CD4-positive, alpha-beta T cell (primary cell): ENCODE measurements around the gene MTARC1. TPM values are rescaled to one million over a fixed set of nuclear protein-coding genes. Genes with fewer than 3 reads are reported as not detected.

Source experiments
- ATAC-seq: fragments of 200-7000 bp; cut with Tn5 transposase; one replicate; pipeline ENCODE4 v1.10.0; 2022; ENCODE audit warnings: mild to moderate bottlenecking; ENCODE audit not compliant: poor library complexity
- CTCF ChIA-PET: fragments of 350-600 bp; sonication (Branson Sonifier 250); formaldehyde crosslinking; loops from one replicate; lab custom pipeline; 2021; ENCODE audit warnings: antibody characterized with exemption, inconsistent platforms; lab: Charles Lee
- POLR2A ChIA-PET: fragments of 350-600 bp; sonication (Branson Sonifier 250); formaldehyde crosslinking; loops from one replicate; lab custom pipeline; 2021; ENCODE audit warnings: antibody characterized with exemption, inconsistent platforms; lab: Charles Lee
- DNase-seq, 14 experiments: peaks; one replicate each; pipeline ENCODE4 v3.0.0-alpha.2; 2013 to 2020; ENCODE audit warnings: mixed read lengths in 2 of 14
- H3K27ac ChIP-seq, 2 donors: one replicate each; pipeline versions ENCODE4 v1.5.1 to v1.7.0; 2013; ENCODE audit warnings: low read length in 2 of 2, low read depth in 1 of 2, mild to moderate bottlenecking in 1 of 2
- H3K27me3 ChIP-seq, 2 experiments: 1 replicate in 1 of 2; 2 replicates in 1 of 2; pipeline versions ENCODE4 v1.6.1 to v1.7.0; 2013; ENCODE audit warnings: low read length in 2 of 2, control low read depth in 1 of 2, mild to moderate bottlenecking in 1 of 2, moderate library complexity in 1 of 2; ENCODE audit not compliant: insufficient read depth in 2 of 2, control insufficient read depth in 1 of 2
- H3K36me3 ChIP-seq: one replicate; pipeline ENCODE4 v1.6.1; 2013; ENCODE audit warnings: low read length, control low read depth; ENCODE audit not compliant: insufficient read depth
- H3K4me1 ChIP-seq: one replicate; pipeline ENCODE4 v1.6.1; 2013; ENCODE audit warnings: low read length, control low read depth; ENCODE audit not compliant: insufficient read depth
- H3K4me3 ChIP-seq: one replicate; pipeline ENCODE4 v1.5.1; 2013; ENCODE audit warnings: mild to moderate bottlenecking, low read length, moderate library complexity
- H3K9me3 ChIP-seq, 2 experiments: 1 replicate in 1 of 2; 2 replicates in 1 of 2; pipeline versions ENCODE4 v1.6.1 to v1.7.0; 2013; ENCODE audit warnings: low read length in 2 of 2, mild to moderate bottlenecking in 2 of 2, control low read depth in 1 of 2, moderate library complexity in 1 of 2; ENCODE audit not compliant: control insufficient read depth in 1 of 2, insufficient read depth in 1 of 2
- H3K27ac Mint-ChIP-seq: one replicate; pipeline ENCODE4 v1.8.0; 2020; ENCODE audit warnings: mixed read lengths
- H3K27me3 Mint-ChIP-seq: one replicate; pipeline ENCODE4 v1.8.0; 2021; ENCODE audit warnings: mixed read lengths
- H3K36me3 Mint-ChIP-seq: one replicate; pipeline ENCODE4 v1.8.0; 2021; ENCODE audit warnings: low read depth, mixed read lengths
- H3K4me1 Mint-ChIP-seq: one replicate; pipeline ENCODE4 v1.8.0; 2021; ENCODE audit warnings: low read depth, mixed read lengths
- H3K4me3 Mint-ChIP-seq: one replicate; pipeline ENCODE4 v1.8.0; 2020; ENCODE audit warnings: mild to moderate bottlenecking, mixed read lengths
- H3K9me3 Mint-ChIP-seq: one replicate; pipeline ENCODE4 v1.8.0; 2020; ENCODE audit warnings: mixed read lengths
- intact Hi-C, 2 experiments: fragments of 100-400 bp; cut with DNase I in 1 of 2; cut with micrococcal nuclease in 1 of 2; formaldehyde crosslinking; loops; one replicate each; pipeline versions ENCODE4 v1.15.1 to v1.9.0; 2023 to 2025; cut with DNase I, micrococcal nuclease
- total RNA-seq, 174 experiments: library from RNA in 2 of 174; stranded (reverse) in 2 of 174; gene quantifications; one replicate each; pipeline ENCODE4 v1.2.3 and lab custom pipeline; 2021 to 2026
- TF ChIP-seq, protein P1 (sequence below): fragments of 200-600 bp; IDR thresholded peaks from one replicate; pipeline ENCODE4 v1.8.0; 2022; ENCODE audit warnings: antibody characterized with exemption, mild to moderate bottlenecking

The MTARC1 gene
- total RNA-seq, 2 experiments from 2014 or later: not detected

DNA sequence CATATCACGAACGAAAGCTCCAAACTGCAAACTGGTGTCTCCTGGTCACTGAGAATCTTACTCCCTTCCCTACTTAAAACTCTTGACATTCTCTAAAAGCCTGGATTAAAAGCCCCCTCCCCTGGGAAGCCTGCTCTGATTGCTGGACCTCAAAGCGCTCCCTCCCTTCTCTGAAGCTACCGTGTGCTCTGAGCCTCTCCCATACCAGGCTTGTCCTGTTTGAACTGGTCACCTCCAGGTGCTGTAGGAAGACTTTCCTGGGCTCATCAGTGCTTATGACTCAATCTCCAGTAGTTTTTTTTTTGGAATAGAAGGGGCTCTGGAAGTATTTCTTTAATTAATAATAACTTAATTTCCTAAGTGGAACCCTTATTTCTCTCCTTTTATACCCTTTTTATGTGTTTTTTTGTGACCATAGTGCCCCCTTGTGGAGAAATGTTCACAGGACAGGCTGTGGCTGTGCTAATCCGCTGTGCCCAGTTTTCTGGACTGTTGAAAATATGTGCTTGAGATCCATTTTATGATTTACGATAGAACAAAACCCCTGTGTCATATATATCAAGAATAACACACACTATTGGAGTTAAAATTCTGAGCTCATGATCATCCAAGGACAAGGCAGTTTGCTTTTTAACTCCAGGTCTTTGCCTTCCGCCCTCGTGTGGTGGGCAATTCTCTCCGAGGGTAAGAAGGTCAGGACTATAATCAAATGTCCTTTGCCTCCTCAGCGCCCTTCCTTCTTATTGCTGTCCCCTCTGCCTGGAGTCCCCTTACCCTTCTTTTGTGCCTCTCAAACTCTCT is 16.9 kb downstream of the MTARC1 start:
- TF ChIP-seq, protein P1, sequence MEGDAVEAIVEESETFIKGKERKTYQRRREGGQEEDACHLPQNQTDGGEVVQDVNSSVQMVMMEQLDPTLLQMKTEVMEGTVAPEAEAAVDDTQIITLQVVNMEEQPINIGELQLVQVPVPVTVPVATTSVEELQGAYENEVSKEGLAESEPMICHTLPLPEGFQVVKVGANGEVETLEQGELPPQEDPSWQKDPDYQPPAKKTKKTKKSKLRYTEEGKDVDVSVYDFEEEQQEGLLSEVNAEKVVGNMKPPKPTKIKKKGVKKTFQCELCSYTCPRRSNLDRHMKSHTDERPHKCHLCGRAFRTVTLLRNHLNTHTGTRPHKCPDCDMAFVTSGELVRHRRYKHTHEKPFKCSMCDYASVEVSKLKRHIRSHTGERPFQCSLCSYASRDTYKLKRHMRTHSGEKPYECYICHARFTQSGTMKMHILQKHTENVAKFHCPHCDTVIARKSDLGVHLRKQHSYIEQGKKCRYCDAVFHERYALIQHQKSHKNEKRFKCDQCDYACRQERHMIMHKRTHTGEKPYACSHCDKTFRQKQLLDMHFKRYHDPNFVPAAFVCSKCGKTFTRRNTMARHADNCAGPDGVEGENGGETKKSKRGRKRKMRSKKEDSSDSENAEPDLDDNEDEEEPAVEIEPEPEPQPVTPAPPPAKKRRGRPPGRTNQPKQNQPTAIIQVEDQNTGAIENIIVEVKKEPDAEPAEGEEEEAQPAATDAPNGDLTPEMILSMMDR: peak; percentile 72
- H3K4me1 Mint-ChIP-seq: no peaks in the 10 kb centered on the region
- no peak for ATAC-seq

DNA sequence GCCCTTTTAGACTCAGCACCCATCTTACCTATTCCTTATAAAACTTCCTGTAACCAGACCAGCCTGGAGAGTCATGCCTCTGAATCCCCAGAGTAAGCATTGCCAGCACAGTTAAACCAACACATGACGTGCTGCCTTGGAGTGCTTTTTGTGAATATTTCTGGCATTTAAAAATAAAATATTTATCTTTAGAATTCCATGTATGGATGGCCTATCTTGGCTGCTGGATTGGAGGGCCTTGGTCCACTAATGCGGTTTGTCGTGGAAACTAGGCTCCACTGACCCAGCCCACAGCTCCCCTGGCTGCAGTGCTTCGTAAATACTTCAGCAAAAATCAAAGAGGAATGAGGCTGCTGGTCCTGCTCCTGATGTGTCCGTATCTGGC is 17.5 kb downstream of the MTARC1 start:
- POLR2A ChIA-PET: no interaction called here
- CTCF ChIA-PET: no interaction called here
- H3K4me3 ChIP-seq: no peak overlapping the region
- H3K9me3 ChIP-seq: no peaks in the 10 kb centered on the region
- H3K4me1 ChIP-seq: no peaks in the 10 kb centered on the region
- H3K27me3 Mint-ChIP-seq: peaks cover 32% of the 10 kb centered on the region
- H3K36me3 Mint-ChIP-seq: no peaks in the 10 kb centered on the region
- H3K27ac ChIP-seq: no peak overlapping the region
- peaks cover 3 to 6% of the 10 kb centered on the region in 2 experiments for H3K27me3 ChIP-seq
- no peaks in the 10 kb centered on the region for H3K36me3 ChIP-seq
- no peak for DNase-seq
- intact Hi-C loops: loop anchor here in 1 of 2 experiments (10.0 kb wide), 1 partner anchor 401 kb away; no protein-coding TSS in a partner anchor
- H3K4me3 Mint-ChIP-seq: no peak overlapping the region
- no peak for ATAC-seq
- TF ChIP-seq, protein P1: no peak
- H3K9me3 Mint-ChIP-seq: no peaks in the 10 kb centered on the region
- H3K27ac Mint-ChIP-seq: no peak overlapping the region
- H3K4me1 Mint-ChIP-seq: no peaks in the 10 kb centered on the region

More for the DNA sequence above, 16.9 kb downstream of the MTARC1 start:
- Mint-ChIP-seq H3K9me3 (no peaks in the 10 kb centered on the region), H3K27ac (no peak overlapping the region), H3K27me3 (peaks cover 28% of the 10 kb centered on the region), H3K36me3 (no peaks in the 10 kb centered on the region), H3K4me3 (no peak overlapping the region)
- Histone ChIP-seq H3K27ac (no peak overlapping the region), H3K27me3 (peaks cover 3 to 6% of the 10 kb centered on the region in 2 experiments), H3K9me3 (no peaks in the 10 kb centered on the region), H3K4me1 (no peaks in the 10 kb centered on the region), H3K36me3 (no peaks in the 10 kb centered on the region), H3K4me3 (no peak overlapping the region)
- peak in 4 of 14 experiments; percentile 10 to 43 (median 18) for DNase-seq
- intact Hi-C loops: loop anchor here in 1 of 2 experiments (10.0 kb wide), 1 partner anchor 401 kb away; no protein-coding TSS in a partner anchor
- POLR2A ChIA-PET: no interaction called here
- CTCF ChIA-PET: no interaction called here

DNA sequence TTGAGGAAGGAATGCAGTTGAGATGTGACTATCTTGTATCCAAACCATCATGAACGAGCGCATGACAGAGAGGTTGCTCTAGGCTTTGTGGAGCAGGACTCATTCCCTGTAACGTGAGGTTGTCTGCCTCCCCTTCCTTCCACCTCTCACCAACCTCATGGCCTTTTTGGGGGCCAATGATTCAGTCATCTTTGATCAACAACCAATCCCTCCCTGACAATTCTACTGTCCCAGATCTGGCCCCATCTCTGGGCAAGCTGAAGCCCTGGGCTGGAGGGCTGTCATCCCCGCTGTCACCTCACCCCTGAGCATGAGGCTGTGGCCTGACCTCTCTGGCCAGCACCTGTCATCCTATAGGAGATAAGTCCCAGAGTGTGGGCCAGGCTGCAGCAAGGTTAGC is 19.7 kb downstream of the MTARC1 start:
- Mint-ChIP-seq H3K27ac (no peak overlapping the region), H3K4me1 (peaks cover 10% of the 10 kb centered on the region), H3K27me3 (peaks cover 44% of the 10 kb centered on the region), H3K9me3 (no peaks in the 10 kb centered on the region), H3K36me3 (no peaks in the 10 kb centered on the region), H3K4me3 (no peak overlapping the region)
- Histone ChIP-seq H3K27ac (no peak overlapping the region), H3K36me3 (no peaks in the 10 kb centered on the region), H3K4me1 (peaks cover 6% of the 10 kb centered on the region), H3K4me3 (no peak overlapping the region), H3K9me3 (no peaks in the 10 kb centered on the region), H3K27me3 (peaks cover 0 to 6% of the 10 kb centered on the region in 2 experiments)
- CTCF ChIA-PET: no interaction called here
- no peak for DNase-seq
- POLR2A ChIA-PET: no interaction called here
- ATAC-seq: no peak
- intact Hi-C loops: loop anchor here in 1 of 2 experiments (10.0 kb wide), 1 partner anchor 398 kb away; no protein-coding TSS in a partner anchor
- TF ChIP-seq, protein P1: no peak
